ENCODE results near the gene GPC3. TPM values are rescaled to one million over a fixed set of nuclear protein-coding genes. Genes with fewer than 3 reads are reported as not detected.

GPC3 gene
- total RNA-seq, 2 experiments from 2014 or later: 0.86 to 1.3 TPM

DNA sequence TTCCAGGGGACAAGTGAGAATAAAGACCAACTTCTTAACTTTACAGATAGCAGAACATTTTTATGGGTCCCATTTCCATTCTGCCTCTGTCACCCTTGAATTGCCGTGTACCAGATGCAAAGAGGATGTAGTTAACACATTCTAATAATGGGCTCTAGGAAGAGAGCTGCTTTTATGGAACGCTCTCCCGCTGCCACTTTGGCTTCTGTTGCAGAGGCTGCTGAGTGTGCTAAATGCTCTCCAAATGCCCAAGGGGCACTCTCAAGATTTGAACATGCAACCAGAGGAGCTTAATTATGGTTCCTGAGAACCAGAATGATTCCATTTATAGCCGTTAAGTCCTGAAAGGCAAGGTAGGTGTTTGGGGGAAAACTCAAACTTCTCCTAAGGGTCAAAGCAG is 28.1 kb upstream of the GPC3 start:
- Mint-ChIP-seq H3K9me3 (ENCODE audit: low read depth) (no peaks in the 10 kb centered on the region), H3K4me1 (peaks cover 14% of the 10 kb centered on the region), H3K4me3 (no peak overlapping the region), H3K27me3 (peaks cover 2% of the 10 kb centered on the region), H3K36me3 (ENCODE audit: low read depth) (no peaks in the 10 kb centered on the region), H3K27ac (no peak overlapping the region)
- no peak for ATAC-seq
- no peak for DNase-seq
- ChIA-PET POLR2A (no interaction called here), CTCF (no interaction called here)
- intact Hi-C loops (cut with DNase I, micrococcal nuclease): no loop called here

DNA sequence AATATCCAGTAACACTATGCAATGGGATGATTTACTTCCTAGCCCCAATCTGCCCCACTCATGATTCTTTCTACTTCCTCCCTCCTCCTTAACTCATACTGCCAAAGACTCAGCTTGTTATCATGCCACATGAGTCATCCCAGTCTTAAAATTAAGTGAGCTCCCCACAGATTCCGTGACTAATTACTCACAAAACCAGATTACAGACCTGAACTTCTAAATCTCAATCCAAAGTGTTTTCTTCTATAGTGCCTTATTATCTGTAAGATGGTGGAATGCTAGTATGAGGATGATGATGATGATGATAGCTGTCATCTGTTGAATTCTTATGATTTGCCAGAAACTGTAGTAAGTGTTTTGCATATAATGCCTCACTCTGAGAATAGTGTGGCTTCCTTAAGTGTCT is 27.7 kb upstream of the GPC3 start:
- intact Hi-C loops (cut with DNase I, micrococcal nuclease): no loop called here
- POLR2A ChIA-PET: no interaction called here
- peaks cover 14% of the 10 kb centered on the region for H3K4me1 Mint-ChIP-seq
- H3K27me3 Mint-ChIP-seq: peaks cover 2% of the 10 kb centered on the region
- H3K36me3 Mint-ChIP-seq (ENCODE audit: low read depth): no peaks in the 10 kb centered on the region
- H3K9me3 Mint-ChIP-seq (ENCODE audit: low read depth): no peaks in the 10 kb centered on the region
- H3K27ac Mint-ChIP-seq: no peak overlapping the region
- DNase-seq: peak; percentile 6
- peak; percentile 95 for ATAC-seq
- CTCF ChIA-PET: no interaction called here
- no peak overlapping the region for H3K4me3 Mint-ChIP-seq

DNA sequence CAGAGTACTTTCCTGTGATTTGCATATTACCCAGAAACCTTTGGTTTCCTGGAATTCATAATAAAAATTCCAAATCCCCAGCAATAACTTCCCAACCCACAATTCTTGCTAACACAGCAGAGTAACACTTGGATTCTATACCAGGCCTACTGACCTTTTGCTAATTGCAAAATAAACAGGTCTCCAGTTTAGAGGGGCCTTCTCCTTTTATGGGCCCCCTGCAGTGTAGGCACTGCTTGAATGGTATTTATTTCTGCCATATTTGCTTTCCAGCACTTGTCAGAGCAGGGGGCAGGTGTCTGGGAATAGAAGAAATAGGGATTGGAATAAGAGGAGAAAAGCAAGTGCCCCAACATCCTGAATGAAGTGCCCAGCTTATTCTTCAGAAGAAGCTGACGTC is 25.3 kb upstream of the GPC3 start:
- ChIA-PET CTCF (interaction anchor here (0.5 to 0.8 kb wide), 2 partner anchors 16 to 182 kb away, joined by 3 read pairs; no protein-coding TSS in a partner anchor), POLR2A (no interaction called here)
- Mint-ChIP-seq H3K4me3 (no peak overlapping the region), H3K4me1 (peaks cover 22% of the 10 kb centered on the region), H3K9me3 (ENCODE audit: low read depth) (no peaks in the 10 kb centered on the region), H3K27me3 (no peaks in the 10 kb centered on the region), H3K27ac (no peak overlapping the region), H3K36me3 (ENCODE audit: low read depth) (no peaks in the 10 kb centered on the region)
- no peak for ATAC-seq
- no peak for DNase-seq
- intact Hi-C loops (cut with DNase I, micrococcal nuclease): no loop called here

DNA sequence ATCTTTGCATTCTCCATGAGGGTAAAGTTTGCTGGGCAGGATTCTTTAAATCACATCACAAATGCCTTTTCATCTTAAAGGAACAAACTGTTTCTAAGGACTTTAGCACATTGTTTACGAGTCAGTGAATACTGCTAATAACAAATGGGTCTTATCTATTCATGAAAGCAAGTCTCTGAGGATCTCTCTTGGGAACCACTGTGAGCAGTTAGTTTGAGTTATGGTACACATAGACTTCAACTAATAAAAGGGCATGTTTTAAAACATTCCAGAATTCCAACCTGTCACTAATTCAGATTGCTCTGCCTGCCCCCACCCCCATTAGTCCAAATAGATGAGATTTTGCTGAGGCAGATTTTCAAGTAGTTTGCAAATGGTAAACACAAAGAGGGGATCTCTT is 22.3 kb upstream of the GPC3 start:
- ChIA-PET POLR2A (no interaction called here), CTCF (no interaction called here)
- H3K9me3 Mint-ChIP-seq (ENCODE audit: low read depth): no peaks in the 10 kb centered on the region
- no peak overlapping the region for H3K4me3 Mint-ChIP-seq
- peaks cover 14% of the 10 kb centered on the region for H3K4me1 Mint-ChIP-seq
- intact Hi-C loops (cut with DNase I, micrococcal nuclease): loop anchor here (2.0 to 10.0 kb wide), 2 partner anchors 147 to 179 kb away; no protein-coding TSS in a partner anchor
- ATAC-seq (no peak), DNase-seq (no peak)
- no peaks in the 10 kb centered on the region for H3K27me3 Mint-ChIP-seq
- no peak overlapping the region for H3K27ac Mint-ChIP-seq
- H3K36me3 Mint-ChIP-seq (ENCODE audit: low read depth): no peaks in the 10 kb centered on the region

DNA sequence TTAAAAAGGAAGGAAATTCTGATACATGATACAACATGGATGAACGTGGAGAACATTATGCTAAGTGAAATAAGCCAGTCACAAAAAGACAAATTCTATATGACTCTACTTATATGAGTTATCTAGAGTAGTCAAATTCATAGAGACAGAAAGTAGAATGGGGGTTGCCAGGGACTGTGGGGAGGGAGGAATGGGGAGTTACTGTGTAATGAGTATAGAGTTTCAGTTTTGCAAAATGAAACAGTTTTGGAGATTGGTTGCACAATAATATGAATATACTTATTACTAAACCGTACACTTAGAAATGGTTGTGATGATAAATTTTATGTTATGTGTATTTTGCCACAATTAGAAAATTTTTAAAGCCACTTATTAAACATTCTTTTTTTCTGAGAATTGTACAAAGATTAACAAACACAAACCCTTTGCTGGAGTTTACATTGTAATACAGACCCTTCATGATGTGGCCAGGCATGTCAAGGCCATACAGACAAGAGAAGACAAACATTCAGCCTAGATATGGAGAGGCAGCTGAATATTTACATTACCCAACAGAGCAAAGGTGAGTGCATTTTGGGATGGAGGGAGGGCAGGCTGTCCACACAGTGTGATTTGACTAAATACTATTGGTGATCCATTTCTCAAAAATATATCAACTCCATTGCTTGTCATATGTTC is 21.2 kb upstream of the GPC3 start:
- ATAC-seq (peak; percentile 96), DNase-seq (peak; percentile 56)
- Mint-ChIP-seq H3K9me3 (ENCODE audit: low read depth) (no peaks in the 10 kb centered on the region), H3K4me3 (no peak overlapping the region), H3K4me1 (peaks cover 11% of the 10 kb centered on the region), H3K27me3 (no peaks in the 10 kb centered on the region), H3K27ac (no peak overlapping the region), H3K36me3 (ENCODE audit: low read depth) (no peaks in the 10 kb centered on the region)
- intact Hi-C loops (cut with DNase I, micrococcal nuclease): loop anchor here (1.0 to 10.0 kb wide), 3 partner anchors 148 to 180 kb away; no protein-coding TSS in a partner anchor
- POLR2A ChIA-PET: no interaction called here
- CTCF ChIA-PET: interaction anchor here (0.7 kb wide), 1 partner anchor 214 kb away, joined by 3 read pairs; no protein-coding TSS in a partner anchor

DNA sequence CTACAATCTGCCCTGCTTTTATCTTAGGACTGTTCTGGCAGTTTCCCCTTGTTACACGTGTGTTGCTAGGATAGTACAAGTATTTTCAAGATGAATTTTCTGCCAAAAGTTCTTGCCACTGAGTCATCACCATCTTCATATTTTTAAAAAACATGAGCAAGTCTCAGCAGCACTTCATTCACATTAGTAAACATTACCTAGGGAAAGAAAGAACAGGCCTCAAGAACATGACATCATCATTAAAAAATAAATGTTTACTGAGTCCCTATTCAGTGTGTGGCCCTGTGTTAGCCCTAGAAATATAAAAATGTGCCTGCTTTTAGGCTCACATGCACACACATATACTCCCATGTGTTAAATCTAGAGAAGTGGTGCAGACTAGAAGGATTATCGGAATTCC is 18.7 kb upstream of the GPC3 start:
- DNase-seq (no peak), ATAC-seq (peak; percentile 37)
- Mint-ChIP-seq H3K27me3 (peaks cover 2% of the 10 kb centered on the region), H3K4me3 (no peak overlapping the region), H3K27ac (no peak overlapping the region), H3K4me1 (peaks cover 11% of the 10 kb centered on the region), H3K36me3 (ENCODE audit: low read depth) (no peaks in the 10 kb centered on the region), H3K9me3 (ENCODE audit: low read depth) (no peaks in the 10 kb centered on the region)
- CTCF ChIA-PET: no interaction called here
- POLR2A ChIA-PET: no interaction called here
- intact Hi-C loops (cut with DNase I, micrococcal nuclease): loop anchor here in 1 of 2 experiments (10.0 kb wide), 1 partner anchor 151 kb away; no protein-coding TSS in a partner anchor

DNA sequence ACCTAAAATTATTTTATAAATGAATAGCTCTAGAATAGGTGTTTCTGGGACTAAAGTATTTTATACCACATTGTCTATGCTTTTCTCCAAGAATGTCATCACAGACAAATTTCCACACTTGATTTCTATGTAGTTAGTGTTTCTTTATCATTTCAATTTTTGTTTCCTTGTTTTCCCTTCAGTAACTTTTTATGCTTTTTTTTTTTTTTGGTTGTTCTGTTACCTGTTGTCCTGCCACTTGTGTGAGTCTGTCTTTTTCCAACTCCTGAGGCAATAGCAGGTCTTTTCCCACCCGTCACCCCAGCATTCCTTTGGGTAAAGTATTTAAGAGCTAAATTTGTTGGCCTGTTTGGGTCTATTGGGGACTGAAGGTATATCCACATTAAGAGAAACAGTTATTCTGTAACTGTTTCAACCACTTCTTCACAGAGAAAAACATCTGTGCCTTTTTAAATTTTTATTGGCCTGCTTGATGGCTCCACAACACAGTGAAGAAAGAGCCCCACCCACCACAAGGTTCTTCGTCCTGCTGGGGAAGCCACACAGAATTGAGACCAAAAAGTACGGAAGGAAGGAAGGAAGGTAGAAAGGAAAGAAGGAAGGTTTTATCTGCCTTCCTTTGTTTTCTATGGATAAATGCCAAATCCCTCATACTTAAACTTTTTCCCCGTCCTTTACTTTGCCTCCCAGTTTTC is 17.7 kb upstream of the GPC3 start:
- Mint-ChIP-seq H3K27me3 (peaks cover 2% of the 10 kb centered on the region), H3K27ac (no peak overlapping the region), H3K4me3 (no peak overlapping the region), H3K4me1 (peaks cover 11% of the 10 kb centered on the region), H3K36me3 (ENCODE audit: low read depth) (no peaks in the 10 kb centered on the region), H3K9me3 (ENCODE audit: low read depth) (no peaks in the 10 kb centered on the region)
- ChIA-PET CTCF (interaction anchor here (0.6 kb wide), 2 partner anchors 480 to 1594 kb away, joined by 3 to 4 read pairs; no protein-coding TSS in a partner anchor), POLR2A (no interaction called here)
- no peak for DNase-seq
- intact Hi-C loops (cut with DNase I, micrococcal nuclease): loop anchor here in 1 of 2 experiments (10.0 kb wide), 1 partner anchor 152 kb away; no protein-coding TSS in a partner anchor
- ATAC-seq: no peak

DNA sequence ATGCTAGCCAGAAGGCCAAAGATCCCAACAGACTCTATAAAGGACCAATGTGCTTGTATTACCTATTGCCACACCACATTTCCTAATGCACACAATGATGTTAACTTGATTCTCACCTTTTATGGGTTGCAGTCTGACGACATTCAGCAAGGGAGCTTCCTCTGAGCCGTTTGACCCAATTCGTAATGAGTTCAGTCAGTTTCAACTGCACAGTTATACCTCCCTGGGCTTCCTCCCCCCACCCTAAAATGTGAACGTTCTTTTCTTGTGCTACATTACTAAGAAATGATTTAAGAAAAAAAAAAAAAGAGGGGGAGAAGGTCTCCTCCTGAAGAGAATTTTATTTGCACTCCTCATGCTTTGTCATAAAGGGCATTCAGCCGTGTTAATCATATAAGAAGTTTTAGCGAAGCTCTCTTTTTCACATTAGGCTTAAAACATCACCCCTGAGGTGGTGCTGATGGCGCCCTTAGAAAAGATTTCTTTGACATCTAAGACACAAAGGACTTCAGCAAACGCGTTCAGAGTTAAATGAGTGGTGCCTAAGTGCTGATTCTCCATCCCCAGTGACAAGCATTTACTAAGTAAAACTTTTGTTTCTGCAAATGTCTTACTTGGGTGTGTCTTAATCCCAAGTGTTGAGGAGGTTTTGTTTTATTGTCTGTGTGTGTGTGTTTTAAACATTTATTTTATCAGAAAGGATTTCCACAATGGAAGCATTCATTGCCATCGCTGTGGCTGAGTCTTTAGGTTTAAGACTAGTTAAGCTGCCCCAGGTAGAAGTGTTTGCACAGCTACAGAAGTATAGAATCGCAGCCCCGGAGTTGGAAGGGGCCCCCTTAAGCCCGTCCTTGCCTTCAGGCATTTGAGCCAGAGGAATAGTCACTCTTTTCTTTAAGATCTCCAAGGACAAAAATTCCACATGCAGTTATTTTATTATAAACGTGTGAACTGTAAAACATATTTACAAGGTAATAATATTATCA is 15.2 kb upstream of the GPC3 start:
- Mint-ChIP-seq H3K36me3 (ENCODE audit: low read depth) (no peaks in the 10 kb centered on the region), H3K9me3 (ENCODE audit: low read depth) (no peaks in the 10 kb centered on the region), H3K27ac (no peak overlapping the region), H3K4me3 (no peak overlapping the region), H3K4me1 (peaks cover 3% of the 10 kb centered on the region), H3K27me3 (peaks cover 2% of the 10 kb centered on the region)
- no peak for ATAC-seq
- ChIA-PET POLR2A (no interaction called here), CTCF (no interaction called here)
- intact Hi-C loops (cut with DNase I, micrococcal nuclease): loop anchor here in 1 of 2 experiments (10.0 kb wide), 1 partner anchor 154 kb away; no protein-coding TSS in a partner anchor
- DNase-seq: no peak

DNA sequence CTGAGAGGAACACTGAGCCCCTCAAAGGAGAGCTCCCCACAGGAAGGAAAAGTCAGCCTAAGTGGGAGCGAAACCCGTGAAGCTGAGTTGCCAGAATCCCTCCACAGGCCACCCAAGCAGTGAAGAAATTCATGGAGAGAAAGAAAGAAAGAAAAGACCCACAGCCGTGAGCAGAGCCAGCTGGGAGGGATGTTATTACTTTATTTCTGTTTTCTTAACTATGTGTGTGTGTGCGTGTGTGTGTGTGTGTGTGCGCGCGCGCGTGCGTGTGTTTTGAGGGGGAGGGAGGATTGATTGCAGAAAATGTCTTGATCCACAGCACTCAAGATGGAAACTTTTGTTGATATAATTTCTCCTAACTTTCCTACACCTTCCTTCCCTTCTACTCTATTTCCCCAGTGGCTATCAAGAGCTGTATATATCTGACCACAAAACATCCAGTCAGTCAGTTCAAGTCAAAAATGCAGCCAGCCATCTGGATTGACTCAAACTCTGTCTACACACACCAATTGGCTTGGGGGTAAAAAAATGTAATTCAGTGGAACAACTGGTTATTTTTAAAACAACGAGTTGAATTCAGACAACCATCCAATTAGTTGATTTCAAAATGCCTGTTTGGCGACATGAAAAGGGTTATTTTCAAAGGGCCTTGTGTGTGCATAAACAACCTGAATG is 13.8 kb upstream of the GPC3 start:
- Mint-ChIP-seq H3K27me3 (peaks cover 2% of the 10 kb centered on the region), H3K36me3 (ENCODE audit: low read depth) (no peaks in the 10 kb centered on the region), H3K4me1 (peaks cover under 1% of the 10 kb centered on the region), H3K27ac (no peak overlapping the region), H3K9me3 (ENCODE audit: low read depth) (no peaks in the 10 kb centered on the region), H3K4me3 (no peak overlapping the region)
- ChIA-PET POLR2A (no interaction called here), CTCF (no interaction called here)
- intact Hi-C loops (cut with DNase I, micrococcal nuclease): no loop called here
- ATAC-seq (no peak), DNase-seq (no peak)

DNA sequence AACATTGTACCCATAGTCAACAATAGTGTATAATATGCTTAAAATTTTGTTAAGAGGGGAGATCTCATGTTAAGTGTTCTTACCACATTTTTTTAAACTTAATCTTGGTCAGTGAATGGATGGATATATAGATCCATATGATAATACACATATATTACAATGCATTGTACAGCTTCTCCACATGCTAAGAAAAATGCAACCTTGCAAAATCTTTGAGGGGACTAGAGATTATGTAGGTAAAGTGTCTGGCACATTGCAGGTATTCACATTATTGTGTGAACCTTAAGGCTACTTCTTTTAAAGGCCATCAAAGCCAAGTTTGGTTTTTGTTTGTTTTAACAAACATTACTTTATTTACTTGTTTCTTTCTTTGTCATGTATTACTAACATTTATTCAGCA is 10.4 kb upstream of the GPC3 start:
- ATAC-seq: no peak
- no peaks in the 10 kb centered on the region for H3K9me3 Mint-ChIP-seq (ENCODE audit: low read depth)
- no peak overlapping the region for H3K4me3 Mint-ChIP-seq
- ChIA-PET POLR2A (no interaction called here), CTCF (no interaction called here)
- no peaks in the 10 kb centered on the region for H3K27me3 Mint-ChIP-seq
- no peaks in the 10 kb centered on the region for H3K36me3 Mint-ChIP-seq (ENCODE audit: low read depth)
- no peak overlapping the region for H3K27ac Mint-ChIP-seq
- DNase-seq: no peak
- intact Hi-C loops (cut with DNase I, micrococcal nuclease): no loop called here
- no peaks in the 10 kb centered on the region for H3K4me1 Mint-ChIP-seq

DNA sequence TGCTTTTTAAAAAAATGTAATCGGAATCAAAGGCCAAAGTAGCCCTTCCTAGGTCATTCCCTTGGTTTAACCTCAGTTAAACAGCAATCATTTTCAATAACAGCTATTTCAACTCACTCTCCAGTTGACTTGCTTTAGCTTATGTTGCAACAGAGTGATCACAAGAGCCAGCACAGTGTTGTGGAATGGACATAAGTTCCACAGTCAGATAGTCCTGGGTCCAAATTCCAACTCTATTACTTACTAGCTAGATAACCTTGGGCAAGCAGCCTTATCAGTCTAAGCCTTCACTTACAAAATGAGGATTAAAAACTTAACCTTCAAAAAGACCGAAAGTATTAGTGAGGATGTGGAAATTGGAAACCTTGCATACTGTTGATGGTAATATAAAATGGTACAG is 9.2 kb upstream of the GPC3 start:
- no peak for ATAC-seq
- ChIA-PET POLR2A (no interaction called here), CTCF (no interaction called here)
- H3K4me1 Mint-ChIP-seq: no peaks in the 10 kb centered on the region
- intact Hi-C loops (cut with DNase I, micrococcal nuclease): no loop called here
- H3K4me3 Mint-ChIP-seq: no peak overlapping the region
- H3K9me3 Mint-ChIP-seq (ENCODE audit: low read depth): no peaks in the 10 kb centered on the region
- H3K27ac Mint-ChIP-seq: no peak overlapping the region
- no peaks in the 10 kb centered on the region for H3K36me3 Mint-ChIP-seq (ENCODE audit: low read depth)
- DNase-seq: no peak
- H3K27me3 Mint-ChIP-seq: no peaks in the 10 kb centered on the region
